Esophagus muscularis mucosa (tissue), 4 donors: ENCODE results near the gene NLGN3. TPM values are rescaled to one million over a fixed set of nuclear protein-coding genes. Genes with fewer than 3 reads are reported as not detected.

ENCODE experiments used
- DNase-seq: peaks from one replicate; pipeline ENCODE4 v3.0.0-alpha.2; 2017; ENCODE audit errors: extremely low spot score
- H3K27ac ChIP-seq, 4 donors: fragments of 200-600 bp; sonication (generic); replicated peaks in 1 of 4; 1 replicate in 3 of 4; 2 replicates in 1 of 4; pipeline ENCODE4 v1.5.1; 2016 to 2019; ENCODE audit warnings: mild to moderate bottlenecking in 1 of 4
- H3K27me3 ChIP-seq, 4 donors: fragments of 200-600 bp; sonication (generic); one replicate each; pipeline versions ENCODE4 v1.5.1 to v1.6.0; 2016 to 2019
- H3K36me3 ChIP-seq, 4 donors: fragments of 200-600 bp; sonication (generic); one replicate each; pipeline ENCODE4 v1.5.1; 2016 to 2019
- H3K4me1 ChIP-seq, 4 donors: fragments of 200-600 bp; sonication (generic); one replicate each; pipeline ENCODE4 v1.5.1; 2016 to 2019
- H3K4me3 ChIP-seq, 4 donors: fragments of 200-600 bp; sonication (generic); 1 replicate in 2 of 4; 2 replicates in 2 of 4; pipeline ENCODE4 v1.5.1; 2016 to 2019; ENCODE audit warnings: mild to moderate bottlenecking in 4 of 4, moderate library complexity in 1 of 4
- H3K9me3 ChIP-seq, 4 donors: fragments of 200-600 bp; sonication (generic); 1 replicate in 3 of 4; 2 replicates in 1 of 4; pipeline ENCODE4 v1.5.1; 2016 to 2019
- CTCF ChIP-seq, 3 experiments: fragments of 200-600 bp in 2 of 3; fragments of 450-650 bp in 1 of 3; sonication (generic) in 2 of 3; IDR thresholded peaks; one replicate each; pipeline ENCODE4 v1.5.1; 2017 to 2019; ENCODE audit warnings: antibody characterized with exemption in 3 of 3, mild to moderate bottlenecking in 2 of 3, moderate library complexity in 1 of 3
- EP300 ChIP-seq: sonication (generic); formaldehyde crosslinking; IDR thresholded peaks from one replicate; pipeline ENCODE4 v1.6.1; 2017; ENCODE audit warnings: antibody characterized with exemption
- POLR2A ChIP-seq: fragments of 450-650 bp; IDR thresholded peaks from one replicate; pipeline ENCODE4 v1.6.1; 2017; ENCODE audit warnings: antibody characterized with exemption, moderate library complexity, mild to moderate bottlenecking, low read depth
- POLR2AphosphoS5 ChIP-seq, 2 donors: sonication (generic); formaldehyde crosslinking; IDR thresholded peaks; one replicate each; pipeline ENCODE4 v1.6.1; 2017; ENCODE audit warnings: antibody characterized with exemption in 2 of 2
- WGBS: methylation state at CpG from one replicate; pipeline ENCODE4 v1.1.5; 2018; 5-methylcytosine and 5-hydroxymethylcytosine counted together
- intact Hi-C: fragments of 100-400 bp; cut with DNase I; formaldehyde crosslinking; loops from one replicate; pipeline ENCODE4 v1.15.1; 2023
- total RNA-seq, 4 donors: library from RNA; depleted of rRNA; stranded (reverse); fragments of >200 nt; gene quantifications; one replicate each; pipeline versions ENCODE4 v1.1.0 to v1.2.1, GENCODE V29; 2016

NLGN3 gene
- total RNA-seq, 4 donors from 2014 or later, result 1.2 to 2.8 (median 2.4) TPM

- 43% methylated on average over 3 of the region's 6 CpGs for WGBS
- peaks cover 6 to 40% (median 32%) of the 10 kb centered on the region in 4 donors for H3K36me3 ChIP-seq
- TF ChIP-seq CTCF (IDR thresholded peaks at IDR 0.05) (no peak), POLR2AphosphoS5 (IDR thresholded peaks at IDR 0.05) (no peak), EP300 (no peak), POLR2A (no peak)
- no peak overlapping the region for H3K4me3 ChIP-seq
- H3K9me3 ChIP-seq, result no peaks in the 10 kb centered on the region
- H3K4me1 ChIP-seq, result peaks cover 5 to 36% (median 30%) of the 10 kb centered on the region in 4 donors
- no peak for DNase-seq
- H3K27me3 ChIP-seq, result no peaks in the 10 kb centered on the region
- no peak overlapping the region for H3K27ac ChIP-seq
- intact Hi-C loops, result no loop called here
Measured at GRCh38 chrX:71143508-71143907, 1.1 kb upstream of the NLGN3 start.

GRCh38 chrX:71147496-71148277, 3.0 kb downstream of the NLGN3 start:
- Histone ChIP-seq H3K9me3 (no peaks in the 10 kb centered on the region), H3K4me3 (no peak overlapping the region), H3K4me1 (peaks cover 5 to 36% (median 30%) of the 10 kb centered on the region in 4 donors), H3K27me3 (no peaks in the 10 kb centered on the region), H3K36me3 (peaks cover 0 to under 1% (median 0%) of the 10 kb centered on the region in 4 donors), H3K27ac (no peak overlapping the region)
- TF ChIP-seq CTCF (IDR thresholded peaks at IDR 0.05) (no peak), POLR2A (no peak), POLR2AphosphoS5 (IDR thresholded peaks at IDR 0.05) (no peak), EP300 (no peak)
- DNase-seq, result no peak
- intact Hi-C loops, result no loop called here
- WGBS, result 75% methylated on average over 16 of the region's 28 CpGs

- Histone ChIP-seq H3K4me1 (peaks cover 5 to 34% (median 26%) of the 10 kb centered on the region in 4 donors), H3K9me3 (no peaks in the 10 kb centered on the region), H3K4me3 (no peak overlapping the region), H3K36me3 (no peaks in the 10 kb centered on the region), H3K27me3 (no peaks in the 10 kb centered on the region), H3K27ac (no peak overlapping the region)
- no peak for DNase-seq
- intact Hi-C loops, result no loop called here
- no CpG with 5 or more reads among the region's 8 CpGs for WGBS
- TF ChIP-seq CTCF (IDR thresholded peaks at IDR 0.05), result no peak
- TF ChIP-seq EP300, result no peak
- no peak for TF ChIP-seq POLR2A
- no peak for TF ChIP-seq POLR2AphosphoS5 (IDR thresholded peaks at IDR 0.05)
Measured at GRCh38 chrX:71148278-71148663, 3.6 kb downstream of the NLGN3 start.

DNA sequence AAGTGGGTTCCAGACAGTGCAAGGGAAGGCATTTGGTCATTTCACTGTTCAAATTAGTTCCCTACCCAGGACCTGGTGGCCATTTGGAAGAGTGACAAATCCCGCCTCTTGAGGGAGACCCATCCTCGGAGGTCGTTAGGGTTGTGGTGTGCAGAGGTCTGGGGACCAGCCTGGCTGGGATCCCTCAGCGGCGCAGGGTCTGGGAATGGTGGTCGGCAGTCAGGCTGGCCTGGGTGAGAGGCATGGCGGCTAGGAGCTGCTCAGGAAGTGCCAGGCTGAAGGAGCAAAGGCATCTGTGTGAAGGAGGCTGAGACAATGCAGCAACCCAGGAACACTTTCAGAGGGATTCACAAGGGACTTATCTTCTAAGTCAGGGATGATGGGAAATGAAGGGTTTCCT, 6.7 kb downstream of the NLGN3 start:
- peaks cover 0 to 6% (median 0%) of the 10 kb centered on the region in 4 donors for H3K4me1 ChIP-seq
- WGBS, result 69% methylated on average over 7 of the region's 7 CpGs
- intact Hi-C loops, result no loop called here
- H3K27me3 ChIP-seq, result no peaks in the 10 kb centered on the region
- no peak for TF ChIP-seq POLR2AphosphoS5 (IDR thresholded peaks at IDR 0.05)
- no peak for TF ChIP-seq POLR2A
- no peak for TF ChIP-seq CTCF (IDR thresholded peaks at IDR 0.05)
- no peak for TF ChIP-seq EP300
- H3K36me3 ChIP-seq, result no peaks in the 10 kb centered on the region
- no peaks in the 10 kb centered on the region for H3K9me3 ChIP-seq
- no peak overlapping the region for H3K4me3 ChIP-seq
- H3K27ac ChIP-seq, result no peak overlapping the region
- DNase-seq, result no peak
